Measurements from ENCODE around the gene C10orf71.

The C10orf71 gene

DNA sequence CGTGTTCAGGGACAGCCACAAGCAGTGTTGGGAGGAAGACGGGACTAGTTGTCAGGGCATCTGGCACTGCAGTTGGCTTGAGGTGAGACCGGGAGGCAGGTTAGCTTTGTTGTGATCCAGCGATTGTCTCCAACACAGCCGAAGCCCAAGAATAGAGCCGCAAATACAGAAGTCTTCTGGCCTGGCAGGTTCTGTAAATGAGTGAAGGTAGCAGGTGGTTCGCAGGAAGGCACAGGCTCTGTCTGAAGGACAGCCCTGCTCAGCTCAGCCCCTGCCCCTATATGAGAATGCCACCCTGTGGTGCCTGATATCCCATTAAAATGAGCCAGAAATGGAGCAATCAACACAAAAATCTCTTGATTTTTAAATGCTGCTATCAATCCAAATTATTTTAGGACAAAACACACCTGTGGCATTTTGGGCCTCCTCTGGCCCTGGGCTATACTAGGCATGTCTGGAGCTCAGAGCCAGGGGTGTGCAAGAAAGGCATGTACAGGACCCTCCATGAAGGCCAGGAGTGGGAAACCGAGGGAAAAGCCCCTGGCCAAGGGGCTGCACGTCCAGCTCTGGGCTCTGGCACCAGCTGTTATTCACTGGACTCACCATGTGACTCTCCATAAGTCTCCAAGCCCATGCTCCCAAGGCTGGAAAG is 11.2 kb upstream of the C10orf71 start:
- Histone ChIP-seq H3K36me3 (ENCODE audit: low read depth) (no peaks in the 10 kb centered on the region), H3K9me3 (ENCODE audit: severe bottlenecking) (no peaks in the 10 kb centered on the region), H3K4me3 (ENCODE audit: severe bottlenecking) (no peak overlapping the region), H3K27ac (ENCODE audit: poor library complexity, severe bottlenecking) (no peak overlapping the region), H3K27me3 (ENCODE audit: insufficient read depth, poor library complexity, severe bottlenecking) (peaks cover 7% of the 10 kb centered on the region), H3K4me1 (ENCODE audit: insufficient read depth, poor library complexity, severe bottlenecking) (no peaks in the 10 kb centered on the region)
- DNase-seq (ENCODE audit: low spot score), result no peak
- no peak for ATAC-seq (ENCODE audit: low read depth)
- TF ChIP-seq, protein P1, sequence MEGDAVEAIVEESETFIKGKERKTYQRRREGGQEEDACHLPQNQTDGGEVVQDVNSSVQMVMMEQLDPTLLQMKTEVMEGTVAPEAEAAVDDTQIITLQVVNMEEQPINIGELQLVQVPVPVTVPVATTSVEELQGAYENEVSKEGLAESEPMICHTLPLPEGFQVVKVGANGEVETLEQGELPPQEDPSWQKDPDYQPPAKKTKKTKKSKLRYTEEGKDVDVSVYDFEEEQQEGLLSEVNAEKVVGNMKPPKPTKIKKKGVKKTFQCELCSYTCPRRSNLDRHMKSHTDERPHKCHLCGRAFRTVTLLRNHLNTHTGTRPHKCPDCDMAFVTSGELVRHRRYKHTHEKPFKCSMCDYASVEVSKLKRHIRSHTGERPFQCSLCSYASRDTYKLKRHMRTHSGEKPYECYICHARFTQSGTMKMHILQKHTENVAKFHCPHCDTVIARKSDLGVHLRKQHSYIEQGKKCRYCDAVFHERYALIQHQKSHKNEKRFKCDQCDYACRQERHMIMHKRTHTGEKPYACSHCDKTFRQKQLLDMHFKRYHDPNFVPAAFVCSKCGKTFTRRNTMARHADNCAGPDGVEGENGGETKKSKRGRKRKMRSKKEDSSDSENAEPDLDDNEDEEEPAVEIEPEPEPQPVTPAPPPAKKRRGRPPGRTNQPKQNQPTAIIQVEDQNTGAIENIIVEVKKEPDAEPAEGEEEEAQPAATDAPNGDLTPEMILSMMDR (IDR thresholded peaks at IDR 0.05; ENCODE audit: poor library complexity, severe bottlenecking), result no peak

DNA sequence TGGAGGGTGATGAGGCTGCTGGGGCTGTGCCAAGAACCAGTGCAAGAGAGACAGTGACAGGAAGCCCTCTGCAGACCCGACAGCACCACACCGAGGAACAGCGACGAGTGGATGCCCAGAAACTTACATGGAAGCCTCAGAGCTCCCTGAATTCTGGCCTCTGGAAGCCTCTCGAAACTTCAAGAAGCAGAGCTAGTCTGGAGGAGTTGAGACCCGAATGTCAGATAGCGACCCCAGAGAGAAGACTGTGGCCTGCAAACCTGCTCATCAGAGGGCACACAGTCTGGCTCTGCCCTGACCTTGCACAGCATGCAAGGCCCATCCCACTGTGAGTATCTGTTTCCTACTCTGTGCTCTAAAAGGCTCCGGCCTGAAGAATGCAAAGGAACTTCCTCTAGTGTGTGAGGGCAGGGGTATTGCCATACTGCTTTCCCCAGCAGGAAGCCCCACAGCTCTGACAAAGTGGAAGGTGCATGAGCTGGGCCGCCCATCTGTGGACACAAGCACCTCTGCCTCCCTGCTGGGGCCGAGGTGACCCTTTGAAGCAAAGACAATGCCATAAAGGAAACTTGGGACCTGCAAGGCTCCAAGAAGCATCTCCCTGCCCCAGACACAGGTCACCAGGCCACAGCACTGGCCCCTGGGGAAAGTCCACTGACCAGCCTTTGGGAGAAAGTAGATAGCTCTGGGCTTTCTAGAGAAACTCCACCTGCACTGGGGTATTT is 10.5 kb upstream of the C10orf71 start:
- no peaks in the 10 kb centered on the region for H3K9me3 ChIP-seq (ENCODE audit: severe bottlenecking)

DNA sequence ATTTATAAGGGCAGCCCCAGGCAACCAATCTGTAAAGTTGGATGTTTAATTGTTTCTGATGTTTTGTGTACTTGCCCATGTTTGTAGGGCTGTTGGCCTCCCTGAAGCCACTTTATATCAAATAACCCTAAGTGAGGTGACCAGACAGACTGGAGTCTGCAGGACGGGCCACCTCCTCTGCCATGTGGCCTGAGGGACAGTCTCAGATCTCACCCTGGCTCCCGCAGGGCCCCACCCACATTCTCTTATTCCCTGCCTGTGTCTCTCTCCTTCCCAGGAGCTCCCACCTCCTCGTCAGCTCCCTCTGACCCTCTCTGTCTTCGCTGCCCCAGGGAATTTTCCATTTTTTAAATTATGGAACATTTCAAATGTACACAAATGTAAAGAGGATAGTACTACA is 9.5 kb upstream of the C10orf71 start:
- ATAC-seq (ENCODE audit: low read depth), result no peak
- Histone ChIP-seq H3K4me3 (ENCODE audit: severe bottlenecking) (no peak overlapping the region), H3K36me3 (ENCODE audit: low read depth) (no peaks in the 10 kb centered on the region), H3K27ac (ENCODE audit: poor library complexity, severe bottlenecking) (no peak overlapping the region), H3K27me3 (ENCODE audit: insufficient read depth, poor library complexity, severe bottlenecking) (peaks cover 7% of the 10 kb centered on the region), H3K9me3 (ENCODE audit: severe bottlenecking) (no peaks in the 10 kb centered on the region), H3K4me1 (ENCODE audit: insufficient read depth, poor library complexity, severe bottlenecking) (no peaks in the 10 kb centered on the region)
- DNase-seq (ENCODE audit: low spot score), result no peak
- TF ChIP-seq, protein P1 (IDR thresholded peaks at IDR 0.05; ENCODE audit: poor library complexity, severe bottlenecking), result no peak

More for the DNA sequence above, 10.5 kb upstream of the C10orf71 start:
- DNase-seq (ENCODE audit: low spot score) (no peak), ATAC-seq (ENCODE audit: low read depth) (no peak)
- TF ChIP-seq, protein P1 (IDR thresholded peaks at IDR 0.05; ENCODE audit: poor library complexity, severe bottlenecking), result no peak
- Histone ChIP-seq H3K4me3 (ENCODE audit: severe bottlenecking) (no peak overlapping the region), H3K36me3 (ENCODE audit: low read depth) (no peaks in the 10 kb centered on the region), H3K27ac (ENCODE audit: poor library complexity, severe bottlenecking) (no peak overlapping the region), H3K27me3 (ENCODE audit: insufficient read depth, poor library complexity, severe bottlenecking) (peaks cover 7% of the 10 kb centered on the region), H3K4me1 (ENCODE audit: insufficient read depth, poor library complexity, severe bottlenecking) (no peaks in the 10 kb centered on the region)

DNA sequence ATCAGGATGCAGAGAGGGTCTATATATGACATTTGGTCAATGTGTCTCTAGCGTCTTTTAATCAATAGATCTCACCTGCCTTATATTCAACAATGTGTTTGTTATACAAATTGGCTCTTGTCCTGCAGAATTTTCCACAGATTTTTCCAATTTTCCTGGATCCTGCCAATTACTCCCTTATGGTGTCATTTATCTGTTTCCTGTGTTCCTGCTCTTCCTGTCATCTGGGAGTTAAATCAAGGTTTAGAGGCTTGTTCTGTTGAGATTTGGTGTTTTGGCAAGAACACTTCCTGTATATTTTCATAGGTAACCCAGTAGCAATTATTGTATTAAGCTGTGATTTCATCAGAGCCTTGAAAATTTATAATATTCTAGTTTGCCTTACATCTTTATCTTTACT is 8.8 kb upstream of the C10orf71 start:
- ATAC-seq (ENCODE audit: low read depth) (no peak), DNase-seq (ENCODE audit: low spot score) (no peak)
- Histone ChIP-seq H3K27ac (ENCODE audit: poor library complexity, severe bottlenecking) (no peak overlapping the region), H3K9me3 (ENCODE audit: severe bottlenecking) (no peaks in the 10 kb centered on the region), H3K27me3 (ENCODE audit: insufficient read depth, poor library complexity, severe bottlenecking) (peaks cover 7% of the 10 kb centered on the region), H3K4me3 (ENCODE audit: severe bottlenecking) (no peak overlapping the region), H3K4me1 (ENCODE audit: insufficient read depth, poor library complexity, severe bottlenecking) (no peaks in the 10 kb centered on the region), H3K36me3 (ENCODE audit: low read depth) (no peaks in the 10 kb centered on the region)
- TF ChIP-seq, protein P1 (IDR thresholded peaks at IDR 0.05; ENCODE audit: poor library complexity, severe bottlenecking), result no peak

DNA sequence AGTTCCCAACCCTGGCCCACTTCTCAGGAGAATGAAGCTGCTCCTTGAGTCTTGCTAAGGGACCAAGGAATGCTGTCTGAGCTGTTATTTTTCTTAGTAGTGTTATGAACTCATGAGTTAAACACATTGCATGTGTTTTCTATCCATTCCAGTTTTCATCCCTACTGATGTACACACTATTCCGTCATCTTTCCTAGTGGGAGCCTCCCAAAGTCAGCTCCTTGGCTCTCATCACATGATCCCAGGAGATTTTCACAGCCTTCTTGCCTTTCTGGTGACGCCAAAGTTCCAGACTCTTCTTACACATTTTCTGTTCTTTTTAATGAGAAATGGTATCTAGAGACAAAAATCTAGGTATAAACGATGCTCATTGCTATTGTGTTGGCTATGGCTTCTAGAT is 8.4 kb upstream of the C10orf71 start:
- ATAC-seq (ENCODE audit: low read depth), result no peak

More for the DNA sequence above, 8.4 kb upstream of the C10orf71 start:
- Histone ChIP-seq H3K4me3 (ENCODE audit: severe bottlenecking) (no peak overlapping the region), H3K9me3 (ENCODE audit: severe bottlenecking) (no peaks in the 10 kb centered on the region), H3K27me3 (ENCODE audit: insufficient read depth, poor library complexity, severe bottlenecking) (peaks cover 7% of the 10 kb centered on the region), H3K4me1 (ENCODE audit: insufficient read depth, poor library complexity, severe bottlenecking) (no peaks in the 10 kb centered on the region), H3K36me3 (ENCODE audit: low read depth) (no peaks in the 10 kb centered on the region), H3K27ac (ENCODE audit: poor library complexity, severe bottlenecking) (no peak overlapping the region)
- TF ChIP-seq, protein P1 (IDR thresholded peaks at IDR 0.05; ENCODE audit: poor library complexity, severe bottlenecking), result no peak
- no peak for DNase-seq (ENCODE audit: low spot score)
